Skeletal muscle cell (primary cell): ENCODE measurements around the gene C14orf180.
"Not testable (repeated sequence)": the region's sequence is repeated elsewhere in the genome, so short reads cannot be mapped to it uniquely, and the experiment has no call there.

Source experiments
- DNase-seq: peaks from one replicate; pipeline ENCODE4 v3.0.0-alpha.2; 2010; ENCODE audit warnings: low read depth
- H3K4me3 ChIP-seq: 2 replicates; pipeline ENCODE4 v1.5.1; 2011; ENCODE audit warnings: low read depth, mild to moderate bottlenecking, control low read depth, low read length, moderate library complexity

C14orf180 gene

DNA sequence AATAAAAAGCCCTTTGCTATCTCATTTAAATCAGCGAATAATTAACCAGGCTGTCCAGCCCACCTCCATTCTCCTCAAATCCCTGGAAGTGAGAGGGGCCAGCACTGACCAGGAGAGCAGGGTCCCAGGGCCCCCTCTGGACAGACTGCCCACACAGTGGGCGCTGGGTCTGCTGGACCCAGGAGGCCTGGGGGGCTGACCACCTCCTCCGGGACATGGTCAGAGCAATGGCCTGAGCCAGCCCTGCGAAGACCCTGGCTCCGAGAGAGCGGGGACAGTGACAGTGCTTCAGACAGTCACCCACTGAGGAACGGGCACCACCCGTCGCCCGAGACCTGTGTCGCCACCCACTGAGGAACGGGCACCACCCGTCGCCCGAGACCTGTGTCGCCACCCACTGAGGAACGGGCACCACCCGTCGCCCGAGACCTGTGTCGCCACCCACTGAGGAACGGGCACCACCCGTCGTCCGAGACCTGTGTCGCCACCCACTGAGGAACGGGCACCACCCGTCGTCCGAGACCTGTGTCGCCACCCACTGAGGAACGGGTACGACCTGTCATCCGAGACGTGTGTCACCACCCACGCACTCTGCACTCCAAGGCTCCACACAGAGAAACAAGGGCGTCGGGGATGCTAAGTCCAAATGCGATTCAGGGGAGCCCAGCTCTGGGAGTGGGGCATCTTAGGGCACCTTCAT, 57.4 kb downstream of the C14orf180 start:
- DNase-seq, H3K4me3 ChIP-seq: not testable (repeated sequence)

DNA sequence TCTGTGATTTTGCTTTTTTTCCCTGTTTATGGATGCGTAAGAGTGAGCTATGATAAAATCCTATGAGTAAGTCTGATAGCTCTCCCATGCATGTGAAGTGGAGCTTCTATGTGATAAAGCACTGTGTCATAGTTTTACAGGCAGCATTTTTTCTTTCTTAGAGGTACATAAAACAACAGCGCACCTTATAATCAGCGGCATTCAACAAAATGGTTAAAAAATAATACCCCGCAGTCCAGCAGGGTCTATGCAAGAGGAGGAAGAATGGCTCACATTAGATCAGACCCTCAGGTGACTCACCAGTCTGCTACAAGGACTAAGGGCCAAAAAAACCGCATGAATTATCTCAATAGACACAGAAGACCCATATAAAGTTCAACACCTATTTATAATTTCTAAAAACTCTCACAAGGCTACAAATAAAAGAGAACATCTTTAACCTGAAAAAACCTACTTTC, 58.0 kb downstream of the C14orf180 start:
- DNase-seq = no peak
- no peak overlapping the region for H3K4me3 ChIP-seq

DNA sequence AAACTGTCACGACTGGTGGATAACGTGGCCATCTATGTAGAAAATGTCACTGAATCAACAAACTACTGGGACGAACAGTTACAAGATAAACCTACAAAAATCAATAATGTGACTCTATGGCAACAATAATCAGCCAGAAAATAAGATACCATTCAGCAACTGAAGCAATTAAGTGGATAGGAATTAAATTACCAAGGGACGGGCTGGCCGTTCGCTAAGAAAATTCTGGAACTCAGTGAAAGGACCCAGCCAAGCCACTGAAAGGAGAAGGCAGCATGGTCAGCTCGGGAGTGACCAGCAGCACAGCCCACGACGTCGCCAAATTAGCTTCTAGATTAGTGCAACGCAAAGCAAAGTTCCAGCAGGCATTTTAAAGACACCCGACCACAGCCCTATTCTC, 58.6 kb downstream of the C14orf180 start:
- no peak for DNase-seq
- H3K4me3 ChIP-seq = no peak overlapping the region

DNA sequence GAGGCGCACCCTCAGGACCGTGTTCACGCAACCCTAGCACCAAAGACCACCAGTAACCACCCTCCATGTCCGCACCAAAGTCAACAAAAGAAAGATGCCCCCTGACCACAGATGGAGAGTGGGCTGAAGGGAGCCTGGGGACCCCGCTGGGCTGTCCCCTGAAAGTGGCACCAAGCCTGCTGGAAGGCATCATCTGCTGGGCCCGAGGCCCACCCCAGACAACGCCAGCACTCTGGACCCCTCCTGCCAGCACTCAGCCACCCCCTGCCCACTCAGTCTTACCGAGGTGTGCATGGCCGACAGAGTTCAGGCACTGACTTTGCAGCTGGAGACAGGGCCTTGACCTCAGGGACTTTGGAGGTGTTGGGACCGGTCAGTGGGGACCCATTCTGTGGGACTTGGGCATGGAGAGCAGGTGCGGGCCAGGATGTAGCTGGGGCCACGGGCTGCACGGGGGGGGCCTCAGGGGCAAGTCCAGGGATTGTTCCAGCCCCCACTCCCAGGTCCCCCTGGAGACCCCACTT, 59.4 kb downstream of the C14orf180 start:
- no peak overlapping the region for H3K4me3 ChIP-seq

DNA sequence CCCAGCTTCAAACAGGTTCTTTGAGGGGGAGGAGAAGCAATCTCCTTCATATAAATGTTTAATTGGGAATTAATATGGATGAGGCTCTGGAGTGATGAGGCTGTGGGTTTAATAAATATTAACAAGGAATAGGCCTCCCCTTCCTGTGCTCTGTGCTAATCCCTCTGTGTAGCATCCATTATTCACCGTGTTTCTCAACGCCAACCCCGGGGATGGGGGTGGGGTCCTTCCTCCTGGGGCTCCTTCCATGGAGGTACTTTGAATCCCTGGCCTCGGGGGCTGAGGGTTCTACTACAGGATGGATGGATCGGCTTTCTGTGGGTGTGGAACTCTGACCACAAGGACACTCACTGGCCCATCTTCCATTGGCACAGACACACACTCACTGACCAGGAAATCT, 59.9 kb downstream of the C14orf180 start:
- H3K4me3 ChIP-seq = no peak overlapping the region
- no peak for DNase-seq

More for the DNA sequence above, 59.4 kb downstream of the C14orf180 start:
- DNase-seq = no peak
